ENCODE measurements around the gene PALD1. TPM values are rescaled to one million over a fixed set of nuclear protein-coding genes. Genes with fewer than 3 reads are reported as not detected.
A peak's percentile ranks its signal among the peaks of the same experiment; 100 is the strongest.

The PALD1 gene
- total and polyA plus RNA-seq, 2 of the 4 experiments (the other 2 are of a cell fraction) = 0.12 to 0.18 TPM

- dilution Hi-C loops (cut with HindIII; ENCODE audit: low sequenced_read_pairs, unreplicated experiment) (no loop called here), in situ Hi-C loops (cut with MboI; ENCODE audit: low sequenced_read_pairs) (no loop called here), intact Hi-C loops (cut with micrococcal nuclease) (no loop called here)
- no peak overlapping the region for H3K56ac ChIP-seq (ENCODE audit: extremely low read depth, insufficient read depth, low read length)
- DNase-seq (no peak), ATAC-seq (ENCODE audit: low read depth) (no peak)
- H3K4me3 ChIP-seq (ENCODE audit: insufficient read depth, low read depth, low read length) = no peak overlapping the region
- no peak overlapping the region for H3K18ac ChIP-seq (ENCODE audit: low read depth, low read length)
- H2AK5ac ChIP-seq (ENCODE audit: low read depth, low read length) = no peak overlapping the region
- no peak overlapping the region for H4K91ac ChIP-seq (ENCODE audit: insufficient read depth, low read depth, low read length)
- no peak overlapping the region for H2AK9ac ChIP-seq (replicated peaks; ENCODE audit: low read depth, low read length, poor library complexity)
- H2BK120ac ChIP-seq (ENCODE audit: low read depth, low read length) = no peak overlapping the region
- no TSS peak for BruUV-seq (replicated peaks)
- no peak overlapping the region for H3K14ac ChIP-seq (replicated peaks; ENCODE audit: low read depth, low read length)
- 37% methylated on average over 4 of the region's 12 CpGs; no CpG with 5 or more reads in 1 of the 2 experiments for WGBS, 2 experiments (ENCODE audit: extremely low coverage in 2 of 2, insufficient read length in 1 of 2)
- ChIA-PET CTCF (no interaction called here), POLR2A (ENCODE audit: unreplicated experiment) (no interaction called here)
- no peak overlapping the region for H3K9ac ChIP-seq (ENCODE audit: low read depth, low read length)
- peaks cover 51% of the 10 kb centered on the region for H3K27me3 ChIP-seq (ENCODE audit: control insufficient read depth, insufficient read depth, low read length)
- H2BK15ac ChIP-seq (ENCODE audit: low read depth, low read length) = no peak overlapping the region
- H4K5ac ChIP-seq (ENCODE audit: low read depth, low read length) = no peak overlapping the region
- H4K20me1 ChIP-seq (ENCODE audit: insufficient read depth, low read length) = peaks cover 11% of the 10 kb centered on the region
- TF ChIP-seq POLR2A (IDR thresholded peaks at IDR 0.05; ENCODE audit: low read depth, low read length) = no peak
- TF ChIP-seq MAZ (IDR thresholded peaks at IDR 0.05; ENCODE audit: borderline replicate concordance, low read depth, low read length) = no peak
- TF ChIP-seq CTCF (conservative IDR thresholded peaks at IDR 0.05; ENCODE audit: low read depth, low read length) = no peak
- TF ChIP-seq FOS (IDR thresholded peaks at IDR 0.05; ENCODE audit: low read depth, low read length) = no peak
- no peak for TF ChIP-seq RFX5 (IDR thresholded peaks at IDR 0.05; ENCODE audit: low read depth, low read length)
- TF ChIP-seq NFE2L2 (IDR thresholded peaks at IDR 0.05; ENCODE audit: low read depth, low read length) = no peak
- no peak for TF ChIP-seq RAD21 (IDR thresholded peaks at IDR 0.05; ENCODE audit: low read length)
- TF ChIP-seq USF2 (IDR thresholded peaks at IDR 0.05; ENCODE audit: low read depth, low read length) = no peak
- no peak for TF ChIP-seq MXI1 (IDR thresholded peaks at IDR 0.05; ENCODE audit: borderline replicate concordance, low read depth, low read length)
- no peak for TF ChIP-seq RCOR1 (IDR thresholded peaks at IDR 0.05; ENCODE audit: insufficient replicate concordance, low read length)
- TF ChIP-seq MAFK (IDR thresholded peaks at IDR 0.05; ENCODE audit: low read depth, low read length) = no peak
- H2BK5ac ChIP-seq (ENCODE audit: low read depth, low read length, poor library complexity, severe bottlenecking) = no peak overlapping the region
- no peak overlapping the region for H3K4me2 ChIP-seq (ENCODE audit: low read depth, low read length)
- H3K4ac ChIP-seq (ENCODE audit: low read depth, low read length) = no peak overlapping the region
- no peaks in the 10 kb centered on the region; the same call in 1 of the 2 replicates for H3K9me3 ChIP-seq (ENCODE audit: control insufficient read depth, insufficient read depth, low read length)
- H2BK20ac ChIP-seq (ENCODE audit: low read depth, low read length) = no peak overlapping the region
- H3K79me1 ChIP-seq (ENCODE audit: low read depth in 1 of 2, low read length in 2 of 2) = no peaks in the 10 kb centered on the region
- H3K36me3 ChIP-seq (ENCODE audit: control insufficient read depth, insufficient read depth, low read length) = no peaks in the 10 kb centered on the region
- H2AFZ ChIP-seq (replicated peaks; ENCODE audit: low read length, poor library complexity) = peak overlapping the region; percentile 36
- peaks cover 2% of the 10 kb centered on the region; the same call in 1 of the 2 replicates for H3K4me1 ChIP-seq (ENCODE audit: control insufficient read depth, insufficient read depth, low read length)
- no peak overlapping the region for H3K23ac ChIP-seq (ENCODE audit: low read depth, low read length)
- H4K8ac ChIP-seq (ENCODE audit: low read depth in 2 of 2, low read length in 2 of 2) = no peak overlapping the region
- H3K27ac ChIP-seq (ENCODE audit: insufficient read depth, low read length) = no peak overlapping the region
- H3K9me1 ChIP-seq (ENCODE audit: insufficient read depth, low read length) = no peaks in the 10 kb centered on the region
Measured at GRCh38 chr10:70441895-70442309, 36.7 kb upstream of the PALD1 start.

Data from IMR-90 (cell line).